Kidney epithelial cell (primary cell): ENCODE measurements around the gene SMCHD1. TPM values are rescaled to one million over a fixed set of nuclear protein-coding genes. Genes with fewer than 3 reads are reported as not detected.

Experiments used
- DNase-seq: peaks from one replicate; pipeline ENCODE4 v3.0.0-alpha.2; 2010; ENCODE audit warnings: low read depth
- H3K27me3 ChIP-seq: 2 replicates; pipeline ENCODE4 v1.6.0; 2011; ENCODE audit warnings: low read length; ENCODE audit not compliant: control insufficient read depth, insufficient read depth
- H3K36me3 ChIP-seq: 2 replicates; pipeline ENCODE4 v1.5.1; 2011; ENCODE audit warnings: low read length; ENCODE audit not compliant: control insufficient read depth, insufficient read depth
- H3K4me3 ChIP-seq: 2 replicates; pipeline ENCODE4 v1.5.1; 2011; ENCODE audit warnings: low read depth, mild to moderate bottlenecking, control low read depth, low read length
- total RNA-seq: library from RNA; depleted of rRNA; stranded (reverse); fragments of >200 nt; gene quantifications from 2 replicates; pipeline ENCODE4 v1.2.3, GENCODE V29; 2015
- TF ChIP-seq, protein P1 (sequence below): IDR thresholded peaks from 2 replicates; pipeline ENCODE4 v1.5.1; 2011; ENCODE audit warnings: mild to moderate bottlenecking, moderate library complexity, low read length, control low read depth, inconsistent platforms; ENCODE audit not compliant: insufficient read depth, poor library complexity, severe bottlenecking

The SMCHD1 gene
- total RNA-seq, 1 donor from 2014 or later: 28.0 TPM

DNA sequence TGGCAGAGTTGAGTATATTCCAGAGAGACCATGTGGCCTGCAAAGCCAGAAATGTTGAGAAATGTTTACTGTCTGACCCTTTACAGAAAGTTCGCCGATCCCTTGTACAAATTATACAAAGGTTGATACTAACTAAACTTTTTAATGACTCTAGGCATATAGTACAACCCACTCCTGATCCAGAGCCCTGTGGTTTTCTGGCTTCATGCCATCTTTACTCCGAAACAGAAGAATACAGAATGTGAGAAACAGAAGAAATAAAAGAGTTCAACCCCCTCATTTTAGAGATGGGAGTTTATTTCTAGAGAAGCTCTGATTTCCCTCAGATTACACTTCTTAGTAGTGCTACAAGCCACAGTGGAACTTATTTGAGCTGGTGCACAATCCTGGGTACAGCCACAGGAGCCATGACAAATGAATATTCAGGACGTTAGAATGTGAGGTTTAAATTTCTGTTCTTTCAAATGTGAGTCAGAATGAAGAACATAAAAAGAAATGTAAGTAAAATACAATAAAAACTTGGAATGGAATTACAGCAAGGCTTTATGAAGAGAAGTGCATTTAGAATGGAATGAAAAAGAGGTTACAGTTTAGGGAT is 38.0 kb upstream of the SMCHD1 start:
- Histone ChIP-seq H3K36me3 (peaks cover 2% of the 10 kb centered on the region), H3K4me3 (no peak overlapping the region), H3K27me3 (no peaks in the 10 kb centered on the region)
- TF ChIP-seq, protein P1, sequence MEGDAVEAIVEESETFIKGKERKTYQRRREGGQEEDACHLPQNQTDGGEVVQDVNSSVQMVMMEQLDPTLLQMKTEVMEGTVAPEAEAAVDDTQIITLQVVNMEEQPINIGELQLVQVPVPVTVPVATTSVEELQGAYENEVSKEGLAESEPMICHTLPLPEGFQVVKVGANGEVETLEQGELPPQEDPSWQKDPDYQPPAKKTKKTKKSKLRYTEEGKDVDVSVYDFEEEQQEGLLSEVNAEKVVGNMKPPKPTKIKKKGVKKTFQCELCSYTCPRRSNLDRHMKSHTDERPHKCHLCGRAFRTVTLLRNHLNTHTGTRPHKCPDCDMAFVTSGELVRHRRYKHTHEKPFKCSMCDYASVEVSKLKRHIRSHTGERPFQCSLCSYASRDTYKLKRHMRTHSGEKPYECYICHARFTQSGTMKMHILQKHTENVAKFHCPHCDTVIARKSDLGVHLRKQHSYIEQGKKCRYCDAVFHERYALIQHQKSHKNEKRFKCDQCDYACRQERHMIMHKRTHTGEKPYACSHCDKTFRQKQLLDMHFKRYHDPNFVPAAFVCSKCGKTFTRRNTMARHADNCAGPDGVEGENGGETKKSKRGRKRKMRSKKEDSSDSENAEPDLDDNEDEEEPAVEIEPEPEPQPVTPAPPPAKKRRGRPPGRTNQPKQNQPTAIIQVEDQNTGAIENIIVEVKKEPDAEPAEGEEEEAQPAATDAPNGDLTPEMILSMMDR: no peak
- no peak for DNase-seq

DNA sequence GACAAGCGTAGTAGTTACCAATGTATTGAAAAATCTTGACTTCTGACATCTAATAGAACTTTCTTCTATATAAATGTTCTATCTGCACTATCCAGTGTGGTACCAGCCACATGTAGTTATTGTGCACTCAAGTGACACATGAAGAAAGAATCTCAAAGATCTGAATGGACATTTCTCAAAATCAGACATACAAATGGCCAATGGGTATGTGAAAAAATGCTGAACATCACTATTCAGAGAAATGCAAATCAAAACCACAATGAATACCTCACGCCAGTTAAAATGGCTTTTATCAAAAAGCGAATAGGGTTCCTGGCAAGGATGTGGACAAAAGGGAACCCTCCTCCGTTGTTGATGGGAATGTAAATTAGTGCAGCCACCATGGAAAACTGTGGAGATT is 37.5 kb upstream of the SMCHD1 start:
- DNase-seq: no peak
- Histone ChIP-seq H3K4me3 (no peak overlapping the region), H3K27me3 (no peaks in the 10 kb centered on the region), H3K36me3 (peaks cover 2% of the 10 kb centered on the region)
- TF ChIP-seq, protein P1: no peak

DNA sequence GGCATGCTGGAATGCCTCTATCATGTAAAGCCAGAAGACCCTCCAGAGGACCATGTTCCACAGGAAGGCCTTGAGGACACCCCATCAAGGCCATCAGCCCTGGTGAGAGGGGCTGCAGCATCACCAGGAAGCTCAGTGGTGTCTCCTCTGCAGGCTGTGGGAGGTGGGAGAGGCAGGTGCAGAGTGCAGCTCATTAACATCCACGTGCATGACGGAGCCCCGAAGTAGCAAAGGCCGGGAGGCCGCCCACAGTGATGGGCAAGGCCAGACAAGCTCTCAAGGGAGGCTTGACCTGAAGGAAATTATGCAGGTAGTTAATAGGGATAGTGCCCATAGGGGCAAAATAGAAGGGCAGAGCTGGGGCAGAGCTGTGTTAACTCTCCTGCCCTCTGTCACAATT is 30.3 kb upstream of the SMCHD1 start:
- no peaks in the 10 kb centered on the region for H3K36me3 ChIP-seq
- H3K27me3 ChIP-seq: no peaks in the 10 kb centered on the region
- DNase-seq: no peak
- TF ChIP-seq, protein P1: no peak
- no peak overlapping the region for H3K4me3 ChIP-seq

DNA sequence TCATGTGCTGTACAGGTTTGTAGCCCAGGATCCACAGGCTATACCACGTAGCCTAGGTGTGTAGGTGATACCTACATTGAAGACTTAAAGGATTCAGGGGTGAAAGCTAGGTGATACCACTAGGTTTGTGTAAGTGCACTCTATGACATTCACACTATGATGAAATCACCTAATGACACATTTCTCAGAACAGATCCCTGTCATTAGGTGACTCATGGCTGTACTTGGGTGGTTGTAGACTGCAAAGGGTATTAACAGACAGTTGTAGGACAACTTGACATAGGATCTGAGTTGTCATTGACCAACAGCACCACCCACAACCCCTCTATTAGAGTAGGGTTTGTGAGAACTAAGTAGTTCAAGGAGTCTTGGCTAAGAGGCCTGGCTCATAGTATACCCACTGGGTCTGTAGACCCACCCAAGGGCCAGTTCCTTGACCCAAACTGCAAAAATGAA is 27.7 kb upstream of the SMCHD1 start:
- peak; percentile 31 for DNase-seq
- H3K4me3 ChIP-seq: no peak overlapping the region
- no peaks in the 10 kb centered on the region for H3K36me3 ChIP-seq
- no peaks in the 10 kb centered on the region for H3K27me3 ChIP-seq
- TF ChIP-seq, protein P1: no peak

DNA sequence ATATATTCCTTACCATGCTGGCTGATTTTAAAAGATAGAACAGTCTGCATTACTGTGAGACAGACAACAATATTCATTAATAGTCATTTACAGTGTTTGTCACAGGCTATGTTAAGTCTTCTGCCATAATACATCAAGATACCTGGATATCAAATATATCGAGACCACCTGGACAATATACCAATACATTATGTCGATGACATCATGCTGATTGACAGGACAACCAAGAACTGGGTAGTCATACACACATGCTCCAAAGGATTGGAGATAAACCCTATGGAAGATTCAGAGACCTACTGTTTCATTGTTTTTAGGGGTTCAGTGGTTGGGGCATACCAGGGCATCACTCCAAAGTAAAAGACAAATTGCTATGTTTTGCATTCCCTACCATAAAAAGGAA is 26.5 kb upstream of the SMCHD1 start:
- Histone ChIP-seq H3K36me3 (no peaks in the 10 kb centered on the region), H3K27me3 (no peaks in the 10 kb centered on the region), H3K4me3 (no peak overlapping the region)
- no peak for DNase-seq
- TF ChIP-seq, protein P1: no peak

DNA sequence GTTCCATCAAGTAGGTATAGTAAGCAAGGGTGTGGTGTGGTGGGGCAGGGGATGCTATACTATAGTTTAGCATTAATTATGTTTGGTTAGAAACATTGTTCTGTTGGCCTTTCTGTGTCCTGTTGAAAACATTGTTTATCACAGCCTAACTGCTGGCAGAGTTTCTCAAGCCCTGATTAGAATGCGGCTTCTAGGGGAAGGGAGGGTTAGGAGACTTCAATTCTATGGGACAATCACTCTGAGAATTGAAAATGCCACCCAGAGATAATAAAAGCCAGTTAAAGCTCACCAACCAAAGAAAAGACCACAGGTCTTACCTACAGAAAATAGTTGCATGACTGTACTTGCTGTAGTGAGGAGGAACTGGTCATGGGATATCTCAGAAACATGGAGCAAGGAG is 19.9 kb upstream of the SMCHD1 start:
- H3K27me3 ChIP-seq: no peaks in the 10 kb centered on the region
- H3K36me3 ChIP-seq: no peaks in the 10 kb centered on the region
- TF ChIP-seq, protein P1: no peak
- no peak for DNase-seq
- no peak overlapping the region for H3K4me3 ChIP-seq
